ENCODE measurements around the gene EPG5. TPM values are rescaled to one million over a fixed set of nuclear protein-coding genes. Genes with fewer than 3 reads are reported as not detected.

The EPG5 gene
- total and polyA plus RNA-seq, 10 of the 15 experiments (the other 5 are each of a cell fraction or from before 2014, with no cell fraction given), result 1.9 to 27.7 (median 9.0) TPM

GRCh38 chr18:46013484-46014189 is 46.5 kb upstream of the EPG5 start (continued):
- TF ChIP-seq EP300 (IDR thresholded peaks at IDR 0.05; ENCODE audit: borderline replicate concordance in 1 of 2, control insufficient read depth in 1 of 2, low read depth in 2 of 2, low read length in 2 of 2) (peak in 1 of 2 experiments; percentile 45; a peak in 2 of 4 replicates), YY1 (IDR thresholded peaks at IDR 0.05; ENCODE audit: low read depth, low read length) (no peak), ZBTB11 (CRISPR knock-in tag; IDR thresholded peaks at IDR 0.05) (no peak), ATF3 (IDR thresholded peaks at IDR 0.05; ENCODE audit: borderline replicate concordance, extremely low read depth, low read depth, low read length) (no peak), FOS (IDR thresholded peaks at IDR 0.05; ENCODE audit: borderline replicate concordance, extremely low read depth, insufficient read length) (no peak), MTA3 (IDR thresholded peaks at IDR 0.05; ENCODE audit: borderline replicate concordance, low read length) (peak; percentile 89), NFYA (IDR thresholded peaks at IDR 0.05; ENCODE audit: borderline replicate concordance, low read depth, low read length) (no peak), PAX5 (IDR thresholded peaks at IDR 0.05; ENCODE audit: borderline replicate concordance, low read depth, low read length) (0 out of 2 replicates have a peak, but pooled peaks have one; percentile 10), SUZ12 (IDR thresholded peaks at IDR 0.05; ENCODE audit: unreplicated experiment) (no peak), CBX5 (IDR thresholded peaks at IDR 0.05; ENCODE audit: low read depth) (0 out of 2 replicates have a peak, but pooled peaks have one; percentile 42), MEF2A (IDR thresholded peaks at IDR 0.05; ENCODE audit: insufficient read depth, low read depth, low read length) (peak; percentile 59), PAX8 (IDR thresholded peaks at IDR 0.05) (no peak), SUPT20H (IDR thresholded peaks at IDR 0.05; ENCODE audit: borderline replicate concordance, control insufficient read depth, low read depth, low read length) (no peak), BCL3 (IDR thresholded peaks at IDR 0.05; ENCODE audit: borderline replicate concordance, insufficient read depth, low read depth, low read length, poor library complexity, severe bottlenecking) (peak; percentile 72), HSF1 (IDR thresholded peaks at IDR 0.05; ENCODE audit: low read depth, low read length) (no peak), ATF2 (IDR thresholded peaks at IDR 0.05; ENCODE audit: low read length) (peak; percentile 92), SREBF2 (IDR thresholded peaks at IDR 0.05; ENCODE audit: low read length) (no peak), JUNB (IDR thresholded peaks at IDR 0.05) (peak; percentile 99)
